OCI-LY7 (cell line): ENCODE results near the gene SPN.

Experiments used
- CTCF ChIP-seq: fragments of 200-600 bp; sonication (generic); conservative IDR thresholded peaks from 2 replicates; pipeline ENCODE4 v1.5.1; 2014; ENCODE audit warnings: mild to moderate bottlenecking, antibody characterized with exemption, low read length, moderate library complexity, mixed read lengths
- EZH2phosphoT487 ChIP-seq: fragments of 200-600 bp; sonication (generic); IDR thresholded peaks from 2 replicates; pipeline ENCODE4 v1.6.1; 2018; ENCODE audit warnings: low read depth, borderline replicate concordance, mild to moderate bottlenecking, mixed run types, antibody characterized with exemption, low read length, moderate library complexity, mixed read lengths

- TF ChIP-seq CTCF (no peak), EZH2phosphoT487 (no peak)
Measured at GRCh38 chr16:29665294-29666077, 2.4 kb downstream of the SPN start.
